Measurements from ENCODE around the gene RBBP6. TPM values are rescaled to one million over a fixed set of nuclear protein-coding genes. Genes with fewer than 3 reads are reported as not detected.
A peak's percentile ranks its signal among the peaks of the same experiment; 100 is the strongest.

Gene RBBP6
- total RNA-seq, 4 donors from 2014 or later = 25.0 to 56.0 (median 53.0) TPM

GRCh38 chr16:24583494-24583893 is 44.1 kb downstream of the RBBP6 start:
- no peak for DNase-seq
- H3K4me1 ChIP-seq = no peaks in the 10 kb centered on the region
- H3K4me3 ChIP-seq = no peak overlapping the region
- 75 to 90% methylated on average over 3 to 5 of the region's 5 CpGs for WGBS, 2 donors
- no peaks in the 10 kb centered on the region for H3K36me3 ChIP-seq
- no peak for TF ChIP-seq POLR2A (IDR thresholded peaks at IDR 0.05)
- TF ChIP-seq, protein P1, sequence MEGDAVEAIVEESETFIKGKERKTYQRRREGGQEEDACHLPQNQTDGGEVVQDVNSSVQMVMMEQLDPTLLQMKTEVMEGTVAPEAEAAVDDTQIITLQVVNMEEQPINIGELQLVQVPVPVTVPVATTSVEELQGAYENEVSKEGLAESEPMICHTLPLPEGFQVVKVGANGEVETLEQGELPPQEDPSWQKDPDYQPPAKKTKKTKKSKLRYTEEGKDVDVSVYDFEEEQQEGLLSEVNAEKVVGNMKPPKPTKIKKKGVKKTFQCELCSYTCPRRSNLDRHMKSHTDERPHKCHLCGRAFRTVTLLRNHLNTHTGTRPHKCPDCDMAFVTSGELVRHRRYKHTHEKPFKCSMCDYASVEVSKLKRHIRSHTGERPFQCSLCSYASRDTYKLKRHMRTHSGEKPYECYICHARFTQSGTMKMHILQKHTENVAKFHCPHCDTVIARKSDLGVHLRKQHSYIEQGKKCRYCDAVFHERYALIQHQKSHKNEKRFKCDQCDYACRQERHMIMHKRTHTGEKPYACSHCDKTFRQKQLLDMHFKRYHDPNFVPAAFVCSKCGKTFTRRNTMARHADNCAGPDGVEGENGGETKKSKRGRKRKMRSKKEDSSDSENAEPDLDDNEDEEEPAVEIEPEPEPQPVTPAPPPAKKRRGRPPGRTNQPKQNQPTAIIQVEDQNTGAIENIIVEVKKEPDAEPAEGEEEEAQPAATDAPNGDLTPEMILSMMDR (IDR thresholded peaks at IDR 0.05) = no peak
- intact Hi-C loops (cut with DNase I) = no loop called here
- no peaks in the 10 kb centered on the region for H3K27me3 ChIP-seq
- no peak overlapping the region for H3K27ac ChIP-seq
- no peaks in the 10 kb centered on the region for H3K9me3 ChIP-seq

GRCh38 chr16:24589997-24590396 is 50.6 kb downstream of the RBBP6 start:
- TF ChIP-seq, protein P1 (IDR thresholded peaks at IDR 0.05) = no peak
- TF ChIP-seq POLR2A (IDR thresholded peaks at IDR 0.05) = no peak
- Histone ChIP-seq H3K27me3 (no peaks in the 10 kb centered on the region), H3K36me3 (no peaks in the 10 kb centered on the region), H3K9me3 (no peaks in the 10 kb centered on the region), H3K4me1 (no peaks in the 10 kb centered on the region), H3K4me3 (no peak overlapping the region), H3K27ac (no peak overlapping the region)
- DNase-seq = no peak
- WGBS, 2 donors = 30 to 44% methylated on average over 1 of the region's 1 CpG
- intact Hi-C loops (cut with DNase I) = no loop called here

DNA sequence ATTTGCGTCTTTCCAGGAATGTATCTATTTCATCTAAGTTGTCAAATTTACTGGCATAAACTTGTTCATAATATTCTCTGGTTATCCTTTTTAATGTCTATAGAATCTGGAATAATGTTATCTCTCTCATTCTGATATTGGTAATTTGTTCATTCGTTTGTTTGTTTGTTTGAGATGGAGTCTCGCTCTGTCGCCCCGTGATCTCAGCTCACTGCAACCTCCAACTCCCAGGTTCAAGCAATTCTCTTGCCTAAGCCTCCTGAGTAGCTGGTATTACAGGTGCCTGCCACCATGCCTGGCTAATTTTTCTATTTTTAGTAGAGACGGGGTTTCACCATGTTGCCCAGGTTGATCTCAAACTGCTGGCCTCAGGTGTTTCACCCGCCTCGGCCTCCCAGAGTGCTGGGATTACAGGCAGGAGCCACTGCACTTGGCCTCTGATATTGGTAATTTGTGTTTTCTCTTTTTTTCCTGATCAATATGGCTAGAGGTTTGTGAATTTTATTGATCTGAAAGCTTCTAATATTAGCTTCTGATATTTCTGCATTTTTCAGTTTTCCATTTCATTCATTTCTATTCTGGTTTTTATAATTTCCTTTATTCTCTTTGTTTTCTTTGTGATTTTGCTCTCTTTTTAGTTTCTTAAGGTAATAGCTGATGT is 59.5 kb downstream of the RBBP6 start:
- Histone ChIP-seq H3K27me3 (no peaks in the 10 kb centered on the region), H3K36me3 (no peaks in the 10 kb centered on the region), H3K9me3 (no peaks in the 10 kb centered on the region), H3K4me1 (no peaks in the 10 kb centered on the region), H3K4me3 (no peak overlapping the region), H3K27ac (no peak overlapping the region)
- no peak for DNase-seq
- intact Hi-C loops (cut with DNase I) = no loop called here
- 87 to 93% methylated on average over 7 to 8 of the region's 8 CpGs for WGBS, 2 donors
- TF ChIP-seq POLR2A (IDR thresholded peaks at IDR 0.05) = no peak
- TF ChIP-seq, protein P1 (IDR thresholded peaks at IDR 0.05) = no peak

DNA sequence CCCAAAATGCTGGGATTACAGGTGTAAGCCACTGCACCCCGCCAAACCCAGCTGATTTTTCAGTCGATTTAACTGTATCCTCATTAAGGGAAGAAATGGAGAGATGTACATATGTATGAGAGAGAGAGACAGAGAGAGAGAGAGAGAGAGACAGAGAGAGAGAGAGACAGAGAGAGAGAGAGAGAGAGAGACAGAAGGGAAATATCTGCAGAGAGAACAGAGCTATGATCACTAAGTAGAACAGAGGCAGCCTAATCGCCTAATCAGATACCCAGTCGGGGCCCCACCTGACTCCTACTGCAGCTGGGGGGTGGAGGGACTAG is 70.0 kb downstream of the RBBP6 start:
- H3K27me3 ChIP-seq = peaks cover 0 to 44% (median 0%) of the 10 kb centered on the region in 4 donors
- no peak for DNase-seq
- peaks cover 0 to 13% (median 9%) of the 10 kb centered on the region in 3 donors for H3K4me1 ChIP-seq
- H3K27ac ChIP-seq = no peak overlapping the region
- H3K9me3 ChIP-seq = no peaks in the 10 kb centered on the region
- peak overlapping the region in 1 of 4 donors; percentile 46 for H3K4me3 ChIP-seq
- intact Hi-C loops (cut with DNase I) = no loop called here
- TF ChIP-seq, protein P1 (IDR thresholded peaks at IDR 0.05) = no peak
- no peak for TF ChIP-seq POLR2A (IDR thresholded peaks at IDR 0.05)
- 39 to 50% methylated on average over 4 of the region's 4 CpGs for WGBS, 2 donors
- no peaks in the 10 kb centered on the region for H3K36me3 ChIP-seq

DNA sequence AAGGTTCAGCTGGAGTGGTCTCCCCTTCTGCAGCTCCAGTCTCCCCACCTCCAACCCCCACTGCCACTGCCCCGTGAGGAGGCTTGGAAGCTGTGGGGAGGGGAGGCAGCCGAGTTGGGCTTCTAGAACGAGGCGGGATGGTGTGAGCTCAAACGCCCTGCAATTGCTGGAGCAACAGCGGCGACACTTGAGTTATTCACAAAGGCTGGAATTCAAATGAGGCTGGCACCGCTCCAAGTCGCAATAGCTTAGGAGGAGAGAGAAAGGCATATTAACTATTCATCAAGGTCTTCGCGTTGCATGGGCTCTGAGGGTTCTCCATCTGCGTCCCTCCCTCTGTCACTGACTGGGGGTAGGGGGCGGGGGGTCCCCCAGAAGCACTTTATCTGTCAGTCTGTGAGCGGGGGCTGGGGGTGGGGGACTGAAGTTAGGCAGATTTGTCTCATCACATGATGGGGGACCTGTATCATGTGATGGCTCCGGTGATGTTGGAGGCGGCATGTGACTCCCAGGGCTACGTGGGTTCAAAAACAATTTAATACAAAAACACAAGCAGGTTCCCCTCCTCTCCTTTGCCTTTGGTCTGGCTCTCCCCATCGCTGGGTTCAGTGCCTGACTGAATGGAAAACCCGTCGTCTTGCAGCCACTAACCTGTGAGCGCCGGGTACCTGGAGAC is 70.5 kb downstream of the RBBP6 start:
- 3 to 5% methylated on average over 9 to 13 of the region's 22 CpGs for WGBS, 2 donors
- peaks cover 0 to 13% (median 9%) of the 10 kb centered on the region in 3 donors for H3K4me1 ChIP-seq
- peak overlapping the region in 3 of 4 donors; percentile 0 to 46 (median 21) for H3K4me3 ChIP-seq
- no peak overlapping the region for H3K27ac ChIP-seq
- intact Hi-C loops (cut with DNase I) = no loop called here
- H3K36me3 ChIP-seq = no peaks in the 10 kb centered on the region
- no peaks in the 10 kb centered on the region for H3K9me3 ChIP-seq
- H3K27me3 ChIP-seq = peaks cover 0 to 44% (median 0%) of the 10 kb centered on the region in 4 donors
- DNase-seq = no peak
- TF ChIP-seq POLR2A (IDR thresholded peaks at IDR 0.05) = no peak
- TF ChIP-seq, protein P1 (IDR thresholded peaks at IDR 0.05) = no peak

Data from esophagus squamous epithelium (tissue), 5 donors.